CD4-positive, alpha-beta T cell treated with Interleukin-1 beta for 1 hour (primary cell): Measurements from ENCODE around the gene MSL1.

Source experiments
- DNase-seq, 2 donors: peaks; one replicate each; pipeline ENCODE4 v3.0.0-alpha.2; 2020 to 2022

Gene MSL1

GRCh38 chr17:40105861-40106759 lies 15.7 kb upstream of the MSL1 start:
- DNase-seq = no peak

- DNase-seq = no peak
Measured at GRCh38 chr17:40106760-40107521, 14.8 kb upstream of the MSL1 start.

GRCh38 chr17:40107522-40108174 lies 14.1 kb upstream of the MSL1 start:
- DNase-seq = peak in 1 of 2 donors; percentile 42

- no peak for DNase-seq
Measured at GRCh38 chr17:40108970-40109824, 12.6 kb upstream of the MSL1 start.

DNA sequence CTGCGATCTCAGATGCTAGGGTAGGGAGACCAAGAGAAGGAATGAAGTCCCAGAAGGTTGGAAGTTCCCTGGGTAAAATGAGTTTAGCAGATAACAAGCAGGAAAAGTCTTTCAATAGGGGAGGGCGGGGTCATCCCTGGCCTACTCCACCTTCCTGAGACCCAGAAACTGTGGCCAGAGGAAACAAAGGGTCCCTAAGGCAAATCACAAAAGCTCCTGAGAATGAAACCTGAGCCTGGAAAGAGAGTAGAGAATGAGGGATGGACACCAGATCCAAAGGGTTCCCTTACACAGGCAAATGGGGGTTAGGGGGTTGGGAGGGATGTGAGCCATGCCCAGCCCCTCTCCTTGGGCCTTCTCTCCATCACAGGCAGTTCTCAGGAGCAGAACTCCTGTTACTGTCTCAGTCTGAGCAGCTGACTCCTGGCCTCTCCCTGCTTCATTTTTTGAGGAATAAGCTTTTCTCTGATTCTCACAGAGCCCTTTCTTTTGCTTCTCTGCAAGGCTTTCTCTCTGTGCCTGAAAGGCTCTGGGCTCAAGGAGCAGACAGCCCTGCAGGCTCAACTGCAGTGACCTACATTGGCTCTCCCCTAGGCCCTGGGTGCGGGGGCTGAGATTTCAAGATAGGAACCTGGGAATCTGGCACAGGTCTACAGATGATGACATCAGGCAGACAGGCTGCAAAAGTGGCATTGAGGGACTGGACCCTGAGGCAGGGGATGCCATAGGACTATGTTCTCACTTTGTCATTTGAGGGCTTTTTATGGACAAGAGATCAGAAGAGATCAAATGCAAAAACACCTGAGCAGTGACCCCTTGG lies 11.5 kb upstream of the MSL1 start:
- no peak for DNase-seq

DNA sequence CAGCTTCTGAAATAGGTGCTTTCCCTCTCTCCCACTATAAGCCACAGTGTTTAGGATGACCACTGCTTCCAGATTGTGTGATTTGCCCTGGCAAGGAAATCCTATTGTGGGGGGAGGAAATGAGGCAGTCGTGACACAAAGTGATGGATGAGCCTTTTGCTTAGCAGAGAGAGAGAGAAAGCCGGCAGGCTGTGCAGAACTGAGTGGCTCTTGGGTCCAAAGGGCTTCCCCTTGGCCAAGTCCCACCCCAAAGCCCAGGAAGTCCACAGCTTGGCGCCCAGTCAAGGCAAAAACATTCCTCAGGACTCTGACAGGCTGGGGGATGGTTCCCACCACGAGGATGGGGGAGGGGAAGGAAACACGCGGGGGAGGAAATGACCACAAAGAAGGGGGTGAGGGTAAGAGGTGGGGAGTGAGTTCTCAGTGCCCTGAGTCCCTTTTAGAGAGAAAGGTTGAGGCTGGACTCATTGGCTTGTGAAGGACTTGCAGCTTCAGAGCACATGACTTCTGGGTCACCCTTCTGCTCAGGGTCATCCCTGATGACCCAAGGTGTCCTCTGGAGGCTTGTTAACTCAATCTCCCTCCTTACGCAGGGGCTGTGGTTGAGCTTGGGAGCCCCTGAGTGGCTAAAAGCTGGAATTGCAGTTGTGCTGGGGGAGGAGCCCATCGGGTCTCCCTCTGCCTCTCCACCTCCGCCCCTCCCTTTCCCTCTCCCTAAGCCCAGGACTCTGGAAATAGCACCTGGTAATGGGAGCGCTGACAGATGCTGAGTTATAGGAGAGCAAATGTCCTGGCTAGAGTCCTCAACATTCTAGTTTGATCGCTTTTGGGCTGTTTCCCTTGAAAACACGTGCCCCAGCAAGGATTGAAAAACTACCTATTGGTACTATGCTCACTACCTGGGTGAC lies 10.3 kb upstream of the MSL1 start:
- peak; percentile 78 to 80 for DNase-seq

DNA sequence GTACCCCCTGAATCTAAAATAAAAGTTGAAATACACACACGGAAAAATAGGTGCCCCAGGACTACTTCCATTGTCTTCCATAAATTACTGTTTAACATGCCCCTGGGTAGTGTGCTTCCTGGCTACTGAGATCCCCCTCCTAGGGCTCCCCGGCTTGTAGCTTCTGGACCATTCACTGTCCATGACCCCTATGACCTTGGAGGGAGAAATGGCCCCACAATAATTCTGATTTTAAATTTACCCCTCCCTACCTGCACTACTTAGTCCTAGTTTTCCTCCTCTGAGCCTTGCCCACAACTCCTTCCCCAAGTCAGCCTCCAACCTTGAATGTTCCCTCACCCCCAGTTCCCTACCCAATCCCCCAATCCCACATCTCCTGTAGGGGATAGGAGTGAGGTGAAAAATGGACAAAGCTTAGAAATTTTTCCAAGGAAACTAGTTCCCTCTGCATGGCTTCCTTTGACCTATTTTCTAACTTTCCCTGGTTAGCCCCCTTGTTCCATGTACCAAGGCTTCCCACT lies 9.5 kb upstream of the MSL1 start:
- DNase-seq = no peak

DNA sequence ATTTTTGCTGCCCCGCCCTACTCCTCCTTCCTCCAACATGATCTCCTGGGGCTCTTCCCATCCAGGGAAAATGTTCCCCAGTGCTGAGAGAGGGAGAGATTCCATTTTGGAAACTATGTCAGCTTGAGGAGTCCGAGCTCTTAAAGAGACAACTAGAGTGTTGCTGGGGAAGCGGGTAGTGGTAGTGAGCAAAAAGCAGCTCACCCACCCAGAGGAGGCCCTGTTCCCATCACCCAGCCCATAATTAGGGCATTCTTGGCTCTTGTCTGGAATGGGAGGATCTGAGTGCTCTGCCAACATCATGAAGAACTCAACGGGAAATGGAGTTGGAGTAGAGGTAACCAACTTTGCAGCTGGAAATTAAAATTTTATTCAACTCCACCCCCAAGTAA lies 9.1 kb upstream of the MSL1 start:
- no peak for DNase-seq

DNA sequence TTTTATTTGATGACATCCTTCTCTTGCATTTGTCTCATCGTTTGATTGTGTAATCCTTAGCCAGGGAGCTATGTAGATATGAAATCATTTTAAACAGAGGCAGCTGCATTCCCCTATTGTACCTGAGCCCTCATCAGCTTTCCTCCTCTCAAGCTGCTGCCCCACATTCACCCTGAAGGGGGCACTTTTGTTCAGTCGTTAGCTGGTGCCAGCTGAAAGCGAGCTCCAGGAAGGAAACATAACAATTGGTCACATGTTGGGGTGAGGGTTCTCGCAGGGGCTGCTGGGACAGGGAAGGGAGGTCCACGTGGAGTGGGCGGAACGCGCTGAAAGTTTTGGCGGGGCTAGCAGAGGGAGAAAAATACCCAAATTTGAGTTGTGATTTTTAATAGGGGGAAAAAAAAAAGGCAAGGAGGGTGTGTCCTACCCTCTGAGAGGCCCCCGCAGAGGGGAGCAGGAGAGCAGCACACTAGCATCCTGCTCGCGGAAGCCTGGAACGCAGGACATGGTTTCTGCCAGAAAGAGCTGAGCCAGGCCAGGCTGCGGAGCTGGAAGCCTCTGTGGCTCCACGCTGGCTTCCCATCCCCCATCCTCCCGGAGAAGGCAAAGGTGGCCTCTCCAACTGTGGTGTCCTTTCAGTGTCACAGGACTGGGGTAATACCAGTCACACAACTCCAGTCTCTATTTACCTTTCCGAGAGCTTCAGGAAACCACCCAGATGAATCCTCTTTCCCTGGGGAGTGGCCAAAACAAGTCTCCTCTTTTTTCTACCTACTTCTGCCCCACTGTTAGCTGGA lies 8.5 kb upstream of the MSL1 start:
- DNase-seq = peak; percentile 93 to 96

- DNase-seq = no peak
Measured at GRCh38 chr17:40113907-40114245, 7.9 kb upstream of the MSL1 start.

DNA sequence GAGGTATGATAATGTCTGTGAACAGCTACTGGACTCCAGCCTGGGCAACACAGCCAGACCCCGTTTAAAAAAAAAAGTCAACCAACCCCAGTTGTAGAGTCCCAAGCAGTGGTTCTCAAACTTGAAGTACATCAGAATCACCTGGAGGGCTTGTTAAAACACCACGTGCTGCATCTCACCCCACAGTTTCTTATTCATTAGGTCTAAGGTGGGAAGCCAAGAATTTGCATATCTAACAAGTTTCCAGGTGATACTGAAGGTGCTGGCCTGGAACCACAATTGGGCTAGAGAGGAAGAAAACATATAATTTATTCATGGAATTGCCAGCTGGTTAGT lies 6.7 kb upstream of the MSL1 start:
- DNase-seq = no peak

DNA sequence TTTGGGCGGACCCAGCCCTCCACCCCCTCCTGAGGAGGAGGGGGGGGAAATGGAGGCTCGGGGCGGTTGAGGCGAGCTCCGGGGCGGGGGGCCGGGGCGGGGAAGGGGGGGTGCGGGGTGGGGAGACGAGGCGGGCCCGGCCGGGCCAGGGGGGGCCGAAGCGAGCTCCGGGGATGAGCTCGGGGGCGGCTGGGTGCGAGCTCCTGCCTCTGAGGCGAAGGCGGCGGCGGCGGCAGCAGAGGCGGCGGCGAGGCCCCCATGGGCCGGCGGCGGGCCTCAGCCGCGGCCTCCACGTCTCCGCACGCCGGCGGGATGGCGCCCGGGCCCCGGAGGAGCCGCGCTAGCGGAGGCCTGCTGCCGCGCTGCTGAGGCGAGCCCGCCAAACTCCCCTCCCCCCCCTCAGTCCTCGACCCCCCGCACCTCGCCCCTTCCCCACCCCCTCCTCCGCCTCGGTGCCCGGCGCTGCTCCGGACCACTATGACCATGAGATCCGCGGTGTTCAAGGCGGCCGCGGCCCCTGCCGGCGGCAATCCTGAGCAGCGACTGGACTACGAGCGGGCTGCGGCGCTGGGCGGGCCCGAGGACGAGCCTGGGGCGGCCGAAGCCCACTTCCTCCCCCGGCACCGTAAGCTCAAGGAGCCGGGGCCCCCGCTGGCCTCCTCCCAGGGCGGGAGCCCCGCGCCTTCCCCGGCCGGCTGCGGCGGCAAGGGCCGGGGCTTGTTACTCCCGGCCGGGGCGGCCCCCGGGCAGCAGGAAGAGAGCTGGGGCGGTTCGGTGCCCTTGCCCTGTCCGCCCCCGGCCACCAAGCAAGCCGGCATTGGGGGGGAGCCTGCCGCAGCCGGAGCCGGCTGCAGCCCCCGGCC lies 596 bp downstream of the MSL1 start:
- DNase-seq = no peak

- peak; percentile 55 to 59 for DNase-seq
Measured at GRCh38 chr17:40122999-40123810, 1.4 kb downstream of the MSL1 start.

- no peak for DNase-seq
Measured at GRCh38 chr17:40123811-40124114, 2.0 kb downstream of the MSL1 start.

GRCh38 chr17:40124279-40125141 lies 2.7 kb downstream of the MSL1 start:
- DNase-seq = no peak

DNA sequence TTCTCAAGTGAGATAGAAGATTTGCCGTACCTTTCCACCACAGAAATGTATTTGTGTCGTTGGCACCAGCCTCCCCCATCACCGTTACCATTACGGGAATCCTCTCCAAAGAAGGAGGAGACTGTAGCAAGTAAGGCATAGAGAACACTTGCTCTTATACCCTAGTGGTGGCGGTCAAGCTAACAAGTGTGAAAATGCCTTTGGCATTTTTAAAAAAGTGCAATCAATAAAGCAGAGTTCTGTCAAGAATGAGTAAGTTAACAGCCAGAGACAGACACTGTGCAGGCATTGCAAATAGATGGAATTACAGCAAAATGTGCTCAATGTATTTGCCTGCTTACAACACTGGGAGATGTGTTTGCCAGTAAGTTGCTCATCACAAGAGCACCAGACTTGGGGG lies 7.7 kb downstream of the MSL1 start:
- DNase-seq = no peak
